Liver (tissue), 9 donors: ENCODE data around the gene UBE2V1. TPM values are rescaled to one million over a fixed set of nuclear protein-coding genes. Genes with fewer than 3 reads are reported as not detected.

Source experiments
- DNase-seq: peaks from one replicate; pipeline ENCODE4 v3.0.0-alpha.2; 2017; ENCODE audit warnings: low spot score
- H3K27ac ChIP-seq, 2 donors: one replicate each; pipeline ENCODE4 v1.7.0; 2013; ENCODE audit warnings: inconsistent platforms in 2 of 2, low read length in 2 of 2, control low read depth in 1 of 2, low read depth in 1 of 2, mild to moderate bottlenecking in 1 of 2
- H3K27me3 ChIP-seq, 4 donors: one replicate each; pipeline versions ENCODE4 v1.6.1 to v1.7.0; 2013; ENCODE audit warnings: low read length in 3 of 4, inconsistent platforms in 1 of 4, mild to moderate bottlenecking in 1 of 4, moderate library complexity in 1 of 4; ENCODE audit not compliant: control insufficient read depth in 4 of 4, insufficient read depth in 4 of 4
- H3K36me3 ChIP-seq, 4 donors: one replicate each; pipeline versions ENCODE4 v1.6.1 to v1.7.0; 2013; ENCODE audit warnings: low read length in 3 of 4, mild to moderate bottlenecking in 3 of 4, low read depth in 1 of 4, moderate library complexity in 1 of 4; ENCODE audit not compliant: control insufficient read depth in 4 of 4, insufficient read depth in 3 of 4
- H3K4me1 ChIP-seq, 4 donors: one replicate each; pipeline versions ENCODE4 v1.6.1 to v1.7.0; 2013; ENCODE audit warnings: low read length in 3 of 4, mild to moderate bottlenecking in 3 of 4, moderate library complexity in 1 of 4; ENCODE audit not compliant: control insufficient read depth in 4 of 4, insufficient read depth in 4 of 4
- H3K4me3 ChIP-seq, 3 donors: one replicate each; pipeline versions ENCODE4 v1.6.1 to v1.7.0; 2013; ENCODE audit warnings: low read length in 3 of 3, control low read depth in 1 of 3, low read depth in 1 of 3, mild to moderate bottlenecking in 1 of 3
- H3K9ac ChIP-seq, 2 donors: one replicate each; pipeline ENCODE4 v1.7.0; 2013; ENCODE audit warnings: low read length in 2 of 2, mild to moderate bottlenecking in 2 of 2, moderate library complexity in 2 of 2, control low read depth in 1 of 2, low read depth in 1 of 2
- H3K9me3 ChIP-seq, 4 donors: one replicate each; pipeline versions ENCODE4 v1.6.1 to v1.7.0; 2013; ENCODE audit warnings: low read length in 3 of 4; ENCODE audit not compliant: control insufficient read depth in 4 of 4
- EGR1 ChIP-seq, 2 donors: IDR thresholded peaks; 2 replicates each; pipeline ENCODE4 v1.6.1; 2016 to 2018; ENCODE audit warnings: antibody characterized with exemption in 2 of 2, low read depth in 2 of 2
- FOXA1 ChIP-seq: IDR thresholded peaks from 2 replicates; pipeline ENCODE4 v1.6.1; 2016; ENCODE audit warnings: antibody characterized with exemption
- FOXA2 ChIP-seq: IDR thresholded peaks from 2 replicates; pipeline ENCODE4 v1.6.1; 2016; ENCODE audit warnings: antibody characterized with exemption
- GABPA ChIP-seq, 2 donors: IDR thresholded peaks in 1 of 2; conservative IDR thresholded peaks in 1 of 2; 2 replicates each; pipeline ENCODE4 v1.6.1; 2016; ENCODE audit warnings: antibody characterized with exemption in 2 of 2, mild to moderate bottlenecking in 1 of 2, moderate library complexity in 1 of 2
- HNF4A ChIP-seq, 2 donors: conservative IDR thresholded peaks; 2 replicates each; pipeline ENCODE4 v1.6.1; 2016; ENCODE audit warnings: antibody characterized with exemption in 2 of 2, mild to moderate bottlenecking in 2 of 2
- HNF4G ChIP-seq: IDR thresholded peaks from 2 replicates; pipeline ENCODE4 v1.6.1; 2016; ENCODE audit warnings: antibody characterized with exemption
- JUND ChIP-seq, 2 donors: IDR thresholded peaks; 2 replicates each; pipeline ENCODE4 v1.6.1; 2016; ENCODE audit warnings: antibody characterized with exemption in 2 of 2
- NR2F2 ChIP-seq: IDR thresholded peaks from 2 replicates; pipeline ENCODE4 v1.6.1; 2016; ENCODE audit warnings: antibody characterized with exemption
- RAD21 ChIP-seq, 2 donors: IDR thresholded peaks; 2 replicates each; pipeline ENCODE4 v1.6.1; 2016; ENCODE audit warnings: antibody characterized with exemption in 2 of 2, mild to moderate bottlenecking in 2 of 2
- RXRA ChIP-seq, 2 donors: IDR thresholded peaks; 2 replicates each; pipeline ENCODE4 v1.6.1; 2017 to 2018; ENCODE audit warnings: antibody characterized with exemption in 2 of 2, mild to moderate bottlenecking in 1 of 2
- SP1 ChIP-seq: IDR thresholded peaks from 2 replicates; pipeline ENCODE4 v1.6.1; 2018; ENCODE audit warnings: antibody characterized with exemption, mild to moderate bottlenecking
- TAF1 ChIP-seq: conservative IDR thresholded peaks from 2 replicates; pipeline ENCODE4 v1.6.1; 2016; ENCODE audit warnings: antibody characterized with exemption, mild to moderate bottlenecking
- YY1 ChIP-seq: IDR thresholded peaks from 2 replicates; pipeline ENCODE4 v1.6.1; 2016; ENCODE audit warnings: antibody characterized with exemption, mild to moderate bottlenecking
- WGBS: extraction: QIAGEN DNeasy Blood & Tissue Kit; methylation state at CpG from one replicate; pipeline ENCODE4 v1.1.7; 2013; 5-methylcytosine and 5-hydroxymethylcytosine counted together
- polyA plus RNA-seq, 2 donors: library from polyadenylated mRNA; stranded (reverse) in 1 of 2; unstranded in 1 of 2; fragments of 200-250 nt in 1 of 2; fragments of >200 nt in 1 of 2; fragmentation: Nextera tagmentation in 1 of 2; extraction: Ambion mirVana in 1 of 2; gene quantifications; one replicate each; pipeline versions ENCODE4 v1.2.1 to v1.2.3, GENCODE V29; 2013 to 2015
- total RNA-seq, 2 donors: library from RNA; depleted of rRNA; stranded (reverse); fragments of >200 nt; gene quantifications; one replicate each; pipeline ENCODE4 v1.2.3, GENCODE V29; 2014
- TF ChIP-seq, protein P1 (sequence below): IDR thresholded peaks from 2 replicates; pipeline ENCODE4 v1.6.1; 2016; ENCODE audit warnings: antibody characterized with exemption
- TF ChIP-seq, protein P2 (sequence below): IDR thresholded peaks from 2 replicates; pipeline ENCODE4 v1.6.1; 2016; ENCODE audit warnings: antibody characterized with exemption
- TF ChIP-seq, protein P3 (sequence below): fragments of 150-350 bp; IDR thresholded peaks from 2 replicates; pipeline ENCODE4 v1.5.1; 2017; ENCODE audit warnings: improper control_type of control experiment, low read depth, low read length; ENCODE audit not compliant: missing input control
- TF ChIP-seq, protein P4 (sequence below): IDR thresholded peaks from 2 replicates; pipeline ENCODE4 v1.6.1; 2016; ENCODE audit warnings: antibody characterized with exemption
- donor health status: healthy.
- donor health status: healthy.
- donor health status: healthy.
- donor health status: healthy.
- donor health status: healthy.

Gene UBE2V1
- total and polyA plus RNA-seq, 4 donors, result 27.9 to 53.0 (median 34.2) TPM

DNA sequence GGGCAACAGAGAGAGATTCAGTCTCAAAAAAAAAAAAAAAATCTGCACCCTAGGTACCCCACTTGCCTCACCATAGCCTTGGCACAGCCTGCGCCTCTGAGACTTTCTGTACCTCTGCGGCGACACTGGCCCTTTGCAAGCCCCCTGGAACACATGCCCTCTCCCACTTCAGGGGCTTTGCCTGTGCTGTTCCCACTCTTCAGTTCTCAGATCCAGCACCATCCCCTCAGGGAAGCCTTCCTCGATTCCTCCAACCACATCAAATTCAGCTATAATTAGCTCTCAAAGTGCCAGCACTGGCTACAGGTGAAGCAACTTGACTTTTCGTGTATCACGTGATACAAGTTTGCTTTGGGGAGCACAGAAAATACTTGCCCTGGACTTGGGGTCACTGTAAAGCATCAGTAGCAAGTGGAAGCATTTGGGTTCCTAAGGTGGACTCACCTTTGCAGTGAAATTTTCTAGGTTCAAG is 2.1 kb upstream of the UBE2V1 start:
- TF ChIP-seq SP1 (no peak), JUND (IDR thresholded peaks at IDR 0.05) (no peak), NR2F2 (no peak), TAF1 (no peak), HNF4G (no peak), FOXA1 (no peak), GABPA (IDR thresholded peaks at IDR 0.05 in 1 of 2, conservative IDR thresholded peaks at IDR 0.05 in 1 of 2) (no peak), EGR1 (IDR thresholded peaks at IDR 0.05; ENCODE audit: low read depth in 2 of 2) (no peak), YY1 (no peak), FOXA2 (no peak), RXRA (IDR thresholded peaks at IDR 0.05) (no peak), HNF4A (conservative IDR thresholded peaks at IDR 0.05) (no peak), RAD21 (IDR thresholded peaks at IDR 0.05) (no peak)
- TF ChIP-seq, protein P1, sequence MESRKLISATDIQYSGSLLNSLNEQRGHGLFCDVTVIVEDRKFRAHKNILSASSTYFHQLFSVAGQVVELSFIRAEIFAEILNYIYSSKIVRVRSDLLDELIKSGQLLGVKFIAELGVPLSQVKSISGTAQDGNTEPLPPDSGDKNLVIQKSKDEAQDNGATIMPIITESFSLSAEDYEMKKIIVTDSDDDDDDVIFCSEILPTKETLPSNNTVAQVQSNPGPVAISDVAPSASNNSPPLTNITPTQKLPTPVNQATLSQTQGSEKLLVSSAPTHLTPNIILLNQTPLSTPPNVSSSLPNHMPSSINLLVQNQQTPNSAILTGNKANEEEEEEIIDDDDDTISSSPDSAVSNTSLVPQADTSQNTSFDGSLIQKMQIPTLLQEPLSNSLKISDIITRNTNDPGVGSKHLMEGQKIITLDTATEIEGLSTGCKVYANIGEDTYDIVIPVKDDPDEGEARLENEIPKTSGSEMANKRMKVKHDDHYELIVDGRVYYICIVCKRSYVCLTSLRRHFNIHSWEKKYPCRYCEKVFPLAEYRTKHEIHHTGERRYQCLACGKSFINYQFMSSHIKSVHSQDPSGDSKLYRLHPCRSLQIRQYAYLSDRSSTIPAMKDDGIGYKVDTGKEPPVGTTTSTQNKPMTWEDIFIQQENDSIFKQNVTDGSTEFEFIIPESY, result no peak
- TF ChIP-seq, protein P2, sequence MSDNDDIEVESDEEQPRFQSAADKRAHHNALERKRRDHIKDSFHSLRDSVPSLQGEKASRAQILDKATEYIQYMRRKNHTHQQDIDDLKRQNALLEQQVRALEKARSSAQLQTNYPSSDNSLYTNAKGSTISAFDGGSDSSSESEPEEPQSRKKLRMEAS, result no peak
- TF ChIP-seq, protein P3, sequence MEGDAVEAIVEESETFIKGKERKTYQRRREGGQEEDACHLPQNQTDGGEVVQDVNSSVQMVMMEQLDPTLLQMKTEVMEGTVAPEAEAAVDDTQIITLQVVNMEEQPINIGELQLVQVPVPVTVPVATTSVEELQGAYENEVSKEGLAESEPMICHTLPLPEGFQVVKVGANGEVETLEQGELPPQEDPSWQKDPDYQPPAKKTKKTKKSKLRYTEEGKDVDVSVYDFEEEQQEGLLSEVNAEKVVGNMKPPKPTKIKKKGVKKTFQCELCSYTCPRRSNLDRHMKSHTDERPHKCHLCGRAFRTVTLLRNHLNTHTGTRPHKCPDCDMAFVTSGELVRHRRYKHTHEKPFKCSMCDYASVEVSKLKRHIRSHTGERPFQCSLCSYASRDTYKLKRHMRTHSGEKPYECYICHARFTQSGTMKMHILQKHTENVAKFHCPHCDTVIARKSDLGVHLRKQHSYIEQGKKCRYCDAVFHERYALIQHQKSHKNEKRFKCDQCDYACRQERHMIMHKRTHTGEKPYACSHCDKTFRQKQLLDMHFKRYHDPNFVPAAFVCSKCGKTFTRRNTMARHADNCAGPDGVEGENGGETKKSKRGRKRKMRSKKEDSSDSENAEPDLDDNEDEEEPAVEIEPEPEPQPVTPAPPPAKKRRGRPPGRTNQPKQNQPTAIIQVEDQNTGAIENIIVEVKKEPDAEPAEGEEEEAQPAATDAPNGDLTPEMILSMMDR, result no peak
- TF ChIP-seq, protein P4, sequence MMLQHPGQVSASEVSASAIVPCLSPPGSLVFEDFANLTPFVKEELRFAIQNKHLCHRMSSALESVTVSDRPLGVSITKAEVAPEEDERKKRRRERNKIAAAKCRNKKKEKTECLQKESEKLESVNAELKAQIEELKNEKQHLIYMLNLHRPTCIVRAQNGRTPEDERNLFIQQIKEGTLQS, result no peak
- Histone ChIP-seq H3K36me3 (no peaks in the 10 kb centered on the region), H3K4me1 (peaks cover 9 to 51% (median 43%) of the 10 kb centered on the region in 4 donors), H3K4me3 (peak overlapping the region; percentile 61 to 88 (median 68)), H3K27ac (peak overlapping the region; percentile 62 to 81), H3K9ac (peak overlapping the region; percentile 58 to 98), H3K27me3 (no peaks in the 10 kb centered on the region), H3K9me3 (no peaks in the 10 kb centered on the region)
- no peak for DNase-seq
- WGBS, result 55% methylated on average over 6 of the region's 6 CpGs

DNA sequence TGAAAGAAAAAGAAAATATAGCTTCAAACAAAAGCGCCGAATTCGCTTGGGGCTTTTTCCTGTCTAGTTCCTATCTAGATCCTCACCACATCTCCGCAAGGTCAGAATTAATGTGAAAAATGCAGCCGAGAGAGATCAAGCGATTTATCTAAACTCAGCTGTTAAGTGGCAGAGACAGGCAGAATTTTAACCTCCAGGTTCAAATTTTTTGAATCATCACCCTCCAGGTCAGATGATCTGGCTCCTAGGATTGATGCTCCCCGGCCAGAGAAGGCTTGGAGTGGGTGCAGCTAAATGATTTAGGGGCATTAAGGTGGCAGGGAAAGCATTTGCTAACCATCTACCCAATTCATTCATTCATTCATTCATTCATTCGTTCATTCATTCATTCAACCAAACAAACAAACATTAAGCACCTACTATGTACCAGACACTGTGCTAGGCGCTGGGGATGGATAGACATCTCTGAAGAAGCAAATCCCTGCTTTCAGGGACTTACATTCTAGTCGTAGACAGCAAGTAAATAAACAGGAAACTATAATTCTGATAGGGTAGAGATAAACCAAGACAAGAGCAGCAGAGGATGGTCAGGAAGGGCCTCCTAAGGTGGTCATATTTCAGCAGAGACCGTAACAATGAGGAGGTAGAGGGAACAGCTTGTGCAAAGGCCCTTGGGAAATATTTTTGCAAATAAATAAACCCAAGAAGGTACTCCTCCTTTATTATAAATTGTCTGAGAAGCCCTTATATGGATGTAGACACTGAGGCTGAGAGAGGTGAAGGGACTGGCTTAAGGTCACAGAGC is 672 bp upstream of the UBE2V1 start:
- no peak for DNase-seq
- H3K9ac ChIP-seq, result peak overlapping the region; percentile 26 to 99
- H3K27ac ChIP-seq, result peak overlapping the region; percentile 83 to 97
- WGBS, result 18% methylated on average over 11 of the region's 11 CpGs
- peaks cover 9 to 55% (median 46%) of the 10 kb centered on the region in 4 donors for H3K4me1 ChIP-seq
- peak overlapping the region; percentile 28 to 91 (median 78) for H3K4me3 ChIP-seq
- no peaks in the 10 kb centered on the region for H3K36me3 ChIP-seq
- H3K27me3 ChIP-seq, result no peaks in the 10 kb centered on the region
- TF ChIP-seq YY1, result no peak
- peak; percentile 0 for TF ChIP-seq RXRA (IDR thresholded peaks at IDR 0.05)
- peak; percentile 8 for TF ChIP-seq NR2F2
- TF ChIP-seq SP1, result no peak
- TF ChIP-seq FOXA2, result no peak
- peak in 1 of 2 donors; percentile 17 for TF ChIP-seq EGR1 (IDR thresholded peaks at IDR 0.05; ENCODE audit: low read depth in 2 of 2)
- no peak for TF ChIP-seq HNF4G
- H3K9me3 ChIP-seq, result no peaks in the 10 kb centered on the region
